Activated CD4-positive, alpha-beta T cell treated with anti-CD3 and anti-CD28 coated beads, Interleukin-2, amount 50 U/mL, for 16 hours (primary cell): ENCODE results near the gene COX7A2L.

Experiments
- DNase-seq: peaks from one replicate; pipeline ENCODE4 v3.0.0-alpha.2; 2020

COX7A2L gene

DNA sequence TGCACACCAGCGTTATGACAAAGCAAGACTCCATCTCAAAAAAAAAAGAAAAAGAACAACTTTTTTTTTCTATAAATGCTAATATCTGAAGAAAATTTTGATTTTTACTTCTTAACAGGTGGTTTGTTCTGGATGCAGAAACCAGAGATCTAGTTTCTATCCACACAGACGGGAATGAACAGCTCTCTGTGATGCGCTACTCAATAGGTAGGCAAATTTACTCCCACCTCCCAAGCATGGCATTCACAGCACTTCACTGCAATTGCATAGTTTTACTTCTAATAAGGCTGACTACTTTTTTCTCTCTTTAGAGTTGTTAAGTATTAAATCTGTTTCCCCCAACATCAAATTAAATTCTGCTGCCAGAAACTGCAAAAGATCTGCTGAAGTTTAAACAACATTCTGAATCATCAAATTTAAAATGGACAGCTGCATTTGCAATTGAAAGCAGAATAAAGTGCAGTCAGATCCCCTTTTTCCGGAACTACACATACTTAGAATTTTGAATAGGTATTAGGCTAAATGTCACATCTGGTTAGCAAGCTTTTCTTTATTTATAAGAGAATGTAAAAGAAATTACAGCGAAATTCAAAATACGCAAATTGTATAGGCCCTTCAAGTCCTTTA is 45.1 kb downstream of the COX7A2L start:
- no peak for DNase-seq

DNA sequence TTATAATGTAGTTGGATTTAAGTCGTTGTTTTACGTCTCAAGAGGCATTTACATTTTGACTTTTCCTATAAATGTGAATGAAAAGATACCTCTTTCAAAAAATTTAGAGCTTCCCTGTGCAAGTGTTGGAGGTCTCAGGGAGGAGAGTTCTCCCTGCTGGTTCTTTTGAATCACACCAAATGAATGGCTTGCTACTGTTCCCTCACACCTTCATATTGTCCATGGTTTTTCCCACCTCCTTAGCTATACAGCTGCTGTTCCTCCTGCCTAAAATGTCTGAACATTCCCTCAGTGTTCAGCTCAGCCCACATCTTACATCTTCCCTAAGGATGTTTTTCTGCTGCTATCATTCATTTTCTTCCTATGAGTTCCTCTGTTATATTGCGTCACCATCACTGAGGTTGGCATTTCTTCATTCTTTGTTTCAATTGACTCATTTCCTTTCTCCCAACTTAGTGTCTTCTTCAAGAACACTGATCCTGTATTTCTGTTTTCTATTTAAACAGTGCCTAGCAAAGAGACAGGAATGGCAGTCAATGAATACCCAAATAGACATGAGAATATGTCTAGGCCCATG is 46.0 kb downstream of the COX7A2L start:
- DNase-seq: peak; percentile 24

DNA sequence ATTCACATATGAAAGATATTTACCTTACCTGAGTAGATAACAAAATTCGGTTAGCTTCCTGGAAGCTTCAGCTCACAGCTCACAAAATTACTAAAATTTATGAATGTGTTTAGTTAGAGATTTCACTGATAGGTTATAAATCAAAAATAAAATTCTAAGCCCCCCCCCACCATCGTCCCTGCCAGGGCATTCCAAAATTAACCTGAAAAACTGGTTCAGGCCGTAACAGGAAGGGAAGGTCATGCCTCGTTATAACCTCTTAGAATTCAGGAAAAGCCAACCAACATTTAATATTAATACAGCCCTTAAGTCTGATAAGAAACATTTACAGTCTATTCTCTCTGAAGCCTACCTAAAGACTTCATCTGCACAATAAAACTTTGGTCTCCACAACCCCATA is 48.9 kb downstream of the COX7A2L start:
- no peak for DNase-seq

DNA sequence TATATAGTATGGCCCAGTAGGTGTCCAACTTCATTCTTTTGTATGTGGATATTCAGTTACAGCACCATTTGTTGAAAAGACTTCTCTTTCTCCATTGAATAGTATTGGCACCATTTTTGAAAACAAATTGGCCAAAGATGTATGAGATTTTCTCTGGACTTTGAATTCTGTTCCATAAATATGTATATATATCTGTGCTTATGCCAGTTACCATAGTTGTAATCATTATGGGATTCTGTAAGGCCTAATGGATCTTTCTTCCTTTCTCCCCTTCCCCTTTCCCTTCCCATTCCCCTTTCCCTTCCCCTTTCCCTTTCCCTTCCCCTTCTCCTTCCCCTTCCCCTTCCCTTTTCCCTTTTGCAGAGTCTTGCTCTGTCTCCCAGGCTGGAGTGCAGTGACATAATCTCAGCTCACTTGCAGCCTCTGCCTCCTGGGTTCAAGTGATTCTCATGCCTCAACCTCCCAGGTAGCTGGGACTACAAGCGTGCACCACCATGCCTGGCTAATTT is 51.0 kb downstream of the COX7A2L start:
- no peak for DNase-seq

DNA sequence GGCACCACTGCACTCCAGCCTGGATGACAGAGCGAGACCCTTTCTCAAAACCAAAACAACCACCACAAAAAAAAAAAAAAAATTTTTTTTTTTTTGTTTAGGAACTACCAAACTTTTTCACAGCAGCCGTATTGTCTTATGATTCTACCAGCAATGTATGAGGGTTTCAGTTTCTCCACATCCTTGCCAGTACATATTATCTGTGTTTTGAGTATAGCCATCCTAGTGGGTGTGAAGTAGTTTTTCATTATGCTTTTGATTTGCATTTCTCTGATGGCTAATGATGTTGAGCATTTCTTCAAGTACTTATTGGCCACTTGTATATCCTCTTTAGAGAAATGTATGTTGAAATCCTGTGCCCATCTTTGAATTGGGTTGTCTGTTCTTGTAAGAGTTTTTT is 51.7 kb downstream of the COX7A2L start:
- no peak for DNase-seq

DNA sequence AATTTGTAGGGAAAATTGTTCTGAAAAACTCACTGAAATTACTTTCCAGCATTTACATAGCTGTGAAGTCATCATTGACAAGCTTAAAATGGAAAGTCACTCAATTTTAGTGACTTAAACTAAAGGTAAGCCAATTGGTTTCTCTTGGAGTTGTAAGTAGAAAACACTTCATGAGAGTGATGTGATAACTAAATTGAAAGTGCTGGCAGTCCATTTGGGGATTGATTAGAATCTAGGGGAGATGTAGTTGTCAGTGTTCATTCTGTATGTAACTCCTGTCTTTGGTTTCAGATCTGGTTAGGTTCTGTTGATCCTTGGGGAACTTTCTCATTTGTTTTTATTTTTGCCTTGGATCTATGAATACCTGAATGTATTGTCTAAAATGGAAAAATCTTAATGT is 53.8 kb downstream of the COX7A2L start:
- DNase-seq: no peak

DNA sequence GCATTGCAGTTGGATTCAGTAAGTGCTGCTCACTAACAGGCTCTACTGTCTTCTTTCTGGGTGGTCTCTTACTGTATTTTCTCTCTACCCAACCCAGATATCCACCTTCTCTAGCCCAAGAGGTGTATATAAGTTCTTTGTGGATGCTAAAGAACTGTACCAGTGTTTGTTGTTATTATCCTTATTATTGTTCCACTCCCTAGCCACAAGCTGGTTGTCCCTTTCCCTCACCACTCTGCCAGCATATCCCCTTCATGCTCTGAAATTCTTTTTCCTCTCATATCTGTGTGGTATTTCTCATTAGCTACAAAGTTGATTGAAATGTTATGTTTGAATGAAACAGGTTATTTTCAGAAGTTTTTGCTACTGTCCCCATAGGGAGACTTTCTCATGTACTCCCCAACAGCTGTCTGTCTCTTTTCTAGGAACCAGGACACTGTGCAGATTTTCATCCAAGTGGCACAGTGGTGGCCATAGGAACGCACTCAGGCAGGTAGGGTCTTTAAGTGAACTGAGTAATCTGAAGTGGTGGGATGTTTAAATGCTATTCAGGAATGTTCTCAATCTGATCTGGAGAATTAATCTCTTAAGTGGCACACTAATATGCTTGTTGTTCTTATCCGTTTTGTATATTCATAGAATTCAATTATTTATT is 56.8 kb downstream of the COX7A2L start:
- DNase-seq: no peak

DNA sequence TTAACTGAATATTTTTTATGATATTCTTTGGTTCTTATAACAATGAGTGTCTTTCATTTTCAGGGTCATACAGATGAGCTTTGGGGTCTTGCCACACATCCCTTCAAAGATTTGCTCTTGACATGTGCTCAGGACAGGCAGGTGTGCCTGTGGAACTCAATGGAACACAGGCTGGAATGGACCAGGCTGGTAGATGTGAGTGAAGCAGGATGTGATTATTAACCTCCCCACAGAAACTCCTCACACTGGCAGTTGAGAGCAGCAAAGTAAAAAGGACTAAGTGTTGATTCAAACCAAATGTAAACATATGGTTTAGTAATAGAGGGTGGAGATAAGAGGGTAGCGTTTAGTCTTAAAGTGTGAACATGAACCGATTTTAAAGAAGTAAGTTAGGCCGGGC is 57.8 kb downstream of the COX7A2L start:
- DNase-seq: no peak

DNA sequence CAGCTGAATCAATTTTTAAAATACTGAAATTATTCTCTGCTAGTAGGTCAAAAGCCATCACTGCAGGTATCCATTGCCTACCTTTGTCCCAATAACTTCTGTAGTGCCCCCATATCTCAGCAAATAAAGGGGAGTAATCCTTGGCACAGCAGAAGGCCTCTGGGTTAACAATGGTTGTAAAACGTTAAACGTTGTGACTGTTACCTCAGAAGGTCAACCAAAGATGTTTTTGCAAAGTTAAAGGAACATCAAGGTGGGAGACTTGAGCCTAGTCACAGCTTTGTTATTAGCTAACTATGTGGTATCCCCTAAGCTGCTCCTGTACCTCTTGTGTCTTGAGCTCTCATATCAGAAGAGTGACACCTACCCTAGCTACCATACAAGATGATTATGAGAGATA is 60.5 kb downstream of the COX7A2L start:
- no peak for DNase-seq
